Retinal pigment epithelial cell (primary cell): ENCODE data around the gene CD8A.

Experiments used
- DNase-seq: peaks from one replicate; pipeline ENCODE4 v3.0.0-alpha.2; 2010; ENCODE audit warnings: low read depth
- H3K4me3 ChIP-seq: 2 replicates; pipeline ENCODE4 v1.5.1; 2011; ENCODE audit warnings: mild to moderate bottlenecking, low read length, control low read depth, moderate library complexity
- CTCF ChIP-seq: conservative IDR thresholded peaks from 2 replicates; pipeline ENCODE4 v1.5.1; 2011; ENCODE audit warnings: low read depth, low read length, control low read depth, inconsistent platforms

CD8A gene

GRCh38 chr2:86807133-86807467 lies 16.4 kb upstream of the CD8A start:
- TF ChIP-seq CTCF: no peak

GRCh38 chr2:86806059-86806857 lies 15.5 kb upstream of the CD8A start:
- no peak for TF ChIP-seq CTCF
- H3K4me3 ChIP-seq: no peak overlapping the region
- DNase-seq: no peak

More at GRCh38 chr2:86807133-86807467, 16.4 kb upstream of the CD8A start:
- DNase-seq: no peak
- H3K4me3 ChIP-seq: peak overlapping the region; percentile 61

- TF ChIP-seq CTCF: no peak
- no peak for DNase-seq
- H3K4me3 ChIP-seq: no peak overlapping the region
Observed at GRCh38 chr2:86800856-86801567, 10.3 kb upstream of the CD8A start.

GRCh38 chr2:86794861-86795260 lies 4.1 kb upstream of the CD8A start:
- DNase-seq: no peak
- TF ChIP-seq CTCF: no peak
- no peak overlapping the region for H3K4me3 ChIP-seq

GRCh38 chr2:86793752-86794151 lies 3.0 kb upstream of the CD8A start:
- no peak for DNase-seq
- no peak overlapping the region for H3K4me3 ChIP-seq
- no peak for TF ChIP-seq CTCF

- H3K4me3 ChIP-seq: no peak overlapping the region
- TF ChIP-seq CTCF: no peak
- DNase-seq: no peak
Observed at GRCh38 chr2:86791573-86791972, 860 bp upstream of the CD8A start.

GRCh38 chr2:86790134-86790675 lies 508 bp downstream of the CD8A start:
- TF ChIP-seq CTCF: no peak
- no peak overlapping the region for H3K4me3 ChIP-seq
- DNase-seq: no peak
